Cardiac fibroblast (primary cell): ENCODE results near the gene MEIKIN.
"Not testable (repeated sequence)": the region's sequence is repeated elsewhere in the genome, so short reads cannot be mapped to it uniquely, and the experiment has no call there.

ENCODE experiments used
- DNase-seq, 2 donors: peaks; one replicate each; pipeline versions ENCODE4 v3.0.0 to v3.0.0-alpha.2; 2010; ENCODE audit warnings: low read depth in 2 of 2
- H3K4me3 ChIP-seq, 2 donors: replicated peaks in 1 of 2; 1 replicate in 1 of 2; 2 replicates in 1 of 2; pipeline ENCODE4 v1.5.1; 2011; ENCODE audit warnings: low read depth in 2 of 2, low read length in 2 of 2, mild to moderate bottlenecking in 2 of 2, moderate library complexity in 1 of 2
- TF ChIP-seq, protein P1 (sequence below): IDR thresholded peaks from one replicate; pipeline ENCODE4 v1.5.1; 2011; ENCODE audit warnings: low read depth, mild to moderate bottlenecking, low read length, inconsistent platforms

The MEIKIN gene

DNA sequence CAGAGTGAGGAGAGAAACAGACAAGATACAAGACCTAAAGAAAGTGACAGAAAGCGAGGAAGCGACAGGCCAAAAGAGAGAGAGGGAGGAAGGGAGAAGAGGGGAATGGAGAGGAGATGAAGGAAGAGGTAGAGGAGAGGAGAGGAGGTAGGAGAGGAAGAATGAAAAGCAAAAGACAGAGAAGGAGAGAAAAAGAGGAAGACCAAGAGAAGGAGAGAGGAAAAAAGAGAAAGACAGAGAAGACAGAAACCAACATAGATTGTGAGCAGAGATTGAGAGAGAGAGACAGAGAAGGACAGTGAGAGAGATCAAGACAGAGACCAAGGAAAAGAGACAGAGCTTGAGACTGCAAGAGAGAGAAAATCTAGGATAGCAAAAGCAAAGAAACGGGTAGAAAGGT, 90.0 kb downstream of the MEIKIN start:
- no peak overlapping the region for H3K4me3 ChIP-seq
- DNase-seq, result no peak
- TF ChIP-seq, protein P1, sequence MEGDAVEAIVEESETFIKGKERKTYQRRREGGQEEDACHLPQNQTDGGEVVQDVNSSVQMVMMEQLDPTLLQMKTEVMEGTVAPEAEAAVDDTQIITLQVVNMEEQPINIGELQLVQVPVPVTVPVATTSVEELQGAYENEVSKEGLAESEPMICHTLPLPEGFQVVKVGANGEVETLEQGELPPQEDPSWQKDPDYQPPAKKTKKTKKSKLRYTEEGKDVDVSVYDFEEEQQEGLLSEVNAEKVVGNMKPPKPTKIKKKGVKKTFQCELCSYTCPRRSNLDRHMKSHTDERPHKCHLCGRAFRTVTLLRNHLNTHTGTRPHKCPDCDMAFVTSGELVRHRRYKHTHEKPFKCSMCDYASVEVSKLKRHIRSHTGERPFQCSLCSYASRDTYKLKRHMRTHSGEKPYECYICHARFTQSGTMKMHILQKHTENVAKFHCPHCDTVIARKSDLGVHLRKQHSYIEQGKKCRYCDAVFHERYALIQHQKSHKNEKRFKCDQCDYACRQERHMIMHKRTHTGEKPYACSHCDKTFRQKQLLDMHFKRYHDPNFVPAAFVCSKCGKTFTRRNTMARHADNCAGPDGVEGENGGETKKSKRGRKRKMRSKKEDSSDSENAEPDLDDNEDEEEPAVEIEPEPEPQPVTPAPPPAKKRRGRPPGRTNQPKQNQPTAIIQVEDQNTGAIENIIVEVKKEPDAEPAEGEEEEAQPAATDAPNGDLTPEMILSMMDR, result no peak

DNA sequence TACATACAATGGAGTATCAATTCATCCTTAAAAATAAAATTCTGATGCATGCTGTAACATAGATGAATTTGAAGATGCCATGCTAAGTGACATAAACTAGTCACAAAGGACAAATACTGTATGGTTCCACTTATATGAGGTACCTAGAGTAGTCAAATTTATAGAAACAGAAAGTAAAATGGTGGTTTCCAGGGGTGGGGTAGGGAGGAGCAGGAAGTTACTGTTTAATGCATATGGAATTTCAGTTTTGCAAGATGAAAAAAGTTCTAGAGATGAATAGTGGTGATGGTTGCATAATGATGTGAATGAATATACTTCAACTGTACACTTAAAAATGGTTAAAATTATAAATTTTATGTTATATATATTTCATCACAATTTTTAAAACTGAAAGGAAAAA, 91.3 kb downstream of the MEIKIN start:
- TF ChIP-seq, protein P1, result no peak
- H3K4me3 ChIP-seq, result no peak overlapping the region
- peak; percentile 4 to 66 for DNase-seq

DNA sequence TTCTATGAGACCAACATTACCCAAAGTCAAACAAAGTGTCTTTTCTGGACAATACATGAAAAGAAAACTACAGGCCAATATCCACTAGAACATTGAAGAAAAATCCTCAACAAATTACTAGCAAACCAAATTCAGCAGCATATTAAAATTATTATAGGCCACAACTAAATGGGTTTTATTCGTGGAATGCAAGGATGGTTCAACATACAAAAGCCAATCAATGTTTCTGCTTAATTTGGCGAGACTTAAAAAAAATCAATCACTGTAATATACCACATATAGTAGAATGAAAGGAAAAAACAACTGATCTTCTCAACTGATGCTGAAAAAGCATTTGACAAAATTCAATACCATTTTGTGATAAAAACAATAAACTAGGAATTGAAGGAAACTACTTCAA, 96.8 kb downstream of the MEIKIN start:
- H3K4me3 ChIP-seq, result no peak overlapping the region
- TF ChIP-seq, protein P1, result no peak
- DNase-seq, result no peak

DNA sequence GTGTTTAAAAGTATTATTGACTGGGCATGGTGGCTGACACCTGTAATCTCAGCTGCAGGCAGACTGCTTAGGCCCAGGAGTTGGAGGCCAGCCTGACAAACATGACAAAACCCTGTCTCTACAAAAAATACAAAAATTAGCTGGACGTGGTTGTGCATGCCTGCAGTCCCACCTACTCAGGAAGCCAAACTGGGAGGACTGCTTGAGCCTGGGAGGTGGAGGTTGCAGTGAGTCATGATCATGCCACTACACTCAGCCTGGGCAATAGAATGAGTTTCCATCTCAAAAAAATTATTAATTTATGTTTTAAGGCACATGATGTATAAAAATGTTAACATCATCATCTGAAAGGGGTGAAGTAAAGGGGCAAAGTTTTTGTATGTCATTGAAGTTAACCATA, 98.9 kb downstream of the MEIKIN start:
- TF ChIP-seq, protein P1, result no peak
- H3K4me3 ChIP-seq, result no peak overlapping the region
- DNase-seq, result no peak

DNA sequence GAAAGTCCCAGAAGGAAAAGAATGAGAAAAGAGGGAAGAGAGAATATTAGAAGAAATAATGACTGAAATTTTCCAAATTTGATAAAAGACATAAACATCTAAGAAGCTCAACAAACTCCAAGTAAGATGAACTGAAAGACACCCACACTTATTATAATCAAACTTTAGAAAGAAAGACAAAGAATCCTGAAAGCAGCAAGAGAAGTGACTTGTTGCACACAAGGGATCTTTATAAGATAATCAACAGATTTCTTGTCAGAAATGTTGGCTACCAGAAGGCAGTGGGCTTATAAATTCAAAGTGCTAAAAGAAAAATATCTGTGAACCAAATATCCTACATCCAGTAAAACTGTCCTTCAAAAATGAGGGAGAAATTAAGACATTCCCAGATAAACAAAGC, 99.6 kb downstream of the MEIKIN start:
- no peak overlapping the region for H3K4me3 ChIP-seq
- TF ChIP-seq, protein P1, result no peak
- DNase-seq, result no peak

DNA sequence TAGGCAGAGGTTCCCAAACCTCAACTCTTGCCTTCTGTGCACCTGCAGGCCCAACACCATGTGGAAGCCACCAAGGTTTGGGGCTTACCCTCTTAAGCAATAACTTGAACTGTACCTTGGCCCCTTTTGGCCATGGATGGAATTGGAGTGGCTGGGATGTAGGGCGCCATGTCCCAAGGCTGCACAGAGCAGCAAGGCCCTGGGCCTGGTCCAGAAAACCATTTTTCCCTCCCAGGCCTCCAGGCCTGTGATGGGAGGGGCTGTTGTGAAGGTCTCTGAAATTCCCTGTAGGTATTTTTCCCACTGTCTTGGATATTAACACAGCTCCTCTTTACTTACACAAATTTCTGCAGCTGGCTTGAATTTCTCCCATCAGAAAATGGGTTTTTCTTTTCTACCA, 102.5 kb downstream of the MEIKIN start:
- H3K4me3 ChIP-seq, DNase-seq: not testable (repeated sequence)

DNA sequence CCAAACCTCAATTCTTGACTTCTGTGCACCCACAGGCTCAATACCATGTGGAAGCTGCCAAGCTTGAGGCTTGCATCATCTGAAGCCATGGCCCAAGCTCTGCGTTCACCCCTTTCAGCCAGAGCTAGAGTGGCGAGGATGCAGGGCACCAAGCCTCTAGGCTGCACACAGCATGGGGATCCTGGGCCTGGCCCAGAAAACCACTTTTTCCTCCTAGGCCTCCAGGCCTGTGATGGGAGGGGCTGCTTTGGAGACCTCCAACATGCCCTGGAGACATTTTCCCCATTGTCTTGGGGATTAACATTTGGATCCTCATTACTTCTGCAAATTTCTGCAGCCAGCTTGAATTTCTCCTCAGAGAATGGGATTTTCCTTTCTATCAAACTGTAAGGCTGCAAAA, 112.8 kb downstream of the MEIKIN start:
- not testable (repeated sequence) for DNase-seq, H3K4me3 ChIP-seq

DNA sequence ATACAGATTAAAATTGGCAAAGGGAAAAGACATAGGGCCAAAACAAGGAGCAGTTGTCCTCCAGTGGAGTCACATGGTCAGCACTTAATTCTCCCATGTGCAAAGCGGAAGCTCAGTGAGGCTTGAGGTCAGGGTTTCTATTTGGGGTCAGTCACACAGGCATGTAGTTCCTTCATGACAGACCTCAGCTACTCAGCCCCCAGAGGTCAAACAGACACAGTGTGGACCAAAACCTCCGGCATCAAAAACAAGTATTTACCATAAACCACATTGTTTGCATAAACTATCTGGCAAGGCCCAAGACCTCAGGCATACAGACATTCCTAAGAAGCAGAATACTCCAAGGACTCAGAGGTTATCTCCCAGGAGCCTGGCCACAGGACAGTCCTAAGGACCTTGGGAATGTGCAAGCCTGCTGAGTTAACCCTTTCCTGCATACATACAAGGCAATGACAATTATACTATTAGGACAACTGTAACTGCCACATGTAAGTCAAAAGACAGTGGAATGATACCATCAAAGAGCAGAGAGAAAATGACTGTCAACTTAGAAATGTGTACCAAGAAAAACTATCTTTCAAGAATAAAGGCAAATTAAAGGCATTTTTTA, 120.0 kb downstream of the MEIKIN start:
- H3K4me3 ChIP-seq, result no peak overlapping the region
- peak in 1 of 2 donors; percentile 2 for DNase-seq
- TF ChIP-seq, protein P1, result no peak
